Fibroblast of pulmonary artery (primary cell): ENCODE results near the gene HMGB4.

Experiments
- DNase-seq: peaks from one replicate; pipeline ENCODE4 v3.0.0-alpha.2; 2010; ENCODE audit warnings: low read depth
- H3K4me3 ChIP-seq: replicated peaks from 2 replicates; pipeline ENCODE4 v1.5.1; 2011; ENCODE audit warnings: low read depth, mild to moderate bottlenecking, control low read depth, low read length, moderate library complexity
- CTCF ChIP-seq: IDR thresholded peaks from 2 replicates; pipeline ENCODE4 v1.5.1; 2011; ENCODE audit warnings: mild to moderate bottlenecking, control low read depth, low read length, inconsistent platforms; ENCODE audit errors: missing control alignments

HMGB4 gene

GRCh38 chr1:33826311-33826710 lies 37.6 kb upstream of the HMGB4 start:
- TF ChIP-seq CTCF, result no peak
- H3K4me3 ChIP-seq, result no peak overlapping the region
- no peak for DNase-seq

GRCh38 chr1:33826711-33827110 lies 37.2 kb upstream of the HMGB4 start:
- TF ChIP-seq CTCF, result no peak
- no peak overlapping the region for H3K4me3 ChIP-seq
- DNase-seq, result no peak

GRCh38 chr1:33828059-33828458 lies 35.8 kb upstream of the HMGB4 start:
- H3K4me3 ChIP-seq, result no peak overlapping the region

GRCh38 chr1:33828654-33829053 lies 35.2 kb upstream of the HMGB4 start:
- no peak overlapping the region for H3K4me3 ChIP-seq
- no peak for DNase-seq
- no peak for TF ChIP-seq CTCF

More at GRCh38 chr1:33828059-33828458, 35.8 kb upstream of the HMGB4 start:
- DNase-seq, result no peak
- no peak for TF ChIP-seq CTCF

- no peak for DNase-seq
- no peak overlapping the region for H3K4me3 ChIP-seq
- TF ChIP-seq CTCF, result no peak
Measured at GRCh38 chr1:33836911-33837310, 27.0 kb upstream of the HMGB4 start.

GRCh38 chr1:33837635-33838034 lies 26.2 kb upstream of the HMGB4 start:
- TF ChIP-seq CTCF, result no peak
- DNase-seq, result no peak
- H3K4me3 ChIP-seq, result no peak overlapping the region

GRCh38 chr1:33841494-33841893 lies 22.4 kb upstream of the HMGB4 start:
- TF ChIP-seq CTCF, result no peak
- no peak overlapping the region for H3K4me3 ChIP-seq
- no peak for DNase-seq
